Activated T-cell treated with anti-CD3 and anti-CD28 coated beads, Interleukin-2, amount 50 U/mL, for 4 hours (primary cell): ENCODE measurements around the gene RBM15. TPM values are rescaled to one million over a fixed set of nuclear protein-coding genes. Genes with fewer than 3 reads are reported as not detected.

Experiments used
- ATAC-seq, 2 donors: fragments of 200-7000 bp; cut with Tn5 transposase; one replicate each; pipeline ENCODE4 v1.10.0; 2021
- DNase-seq: peaks from one replicate; pipeline ENCODE4 v3.0.0-alpha.2; 2020
- H3K27me3 Mint-ChIP-seq: one replicate; pipeline ENCODE4 v1.8.0; 2021; ENCODE audit warnings: low read depth, mixed read lengths
- H3K36me3 Mint-ChIP-seq: one replicate; pipeline ENCODE4 v1.8.0; 2022; ENCODE audit warnings: mixed read lengths; ENCODE audit not compliant: insufficient read depth
- H3K4me1 Mint-ChIP-seq: one replicate; pipeline ENCODE4 v1.8.0; 2021; ENCODE audit warnings: low read depth, mixed read lengths
- H3K4me3 Mint-ChIP-seq: one replicate; pipeline ENCODE4 v1.8.0; 2021; ENCODE audit warnings: mild to moderate bottlenecking, moderate library complexity, mixed read lengths
- H3K9me3 Mint-ChIP-seq: one replicate; pipeline ENCODE4 v1.8.0; 2021; ENCODE audit warnings: mixed read lengths
- total RNA-seq, 3 donors: library from RNA; stranded (reverse); gene quantifications; one replicate each; pipeline ENCODE4 v1.2.1, GENCODE V29; 2021

RBM15 gene, protein sequence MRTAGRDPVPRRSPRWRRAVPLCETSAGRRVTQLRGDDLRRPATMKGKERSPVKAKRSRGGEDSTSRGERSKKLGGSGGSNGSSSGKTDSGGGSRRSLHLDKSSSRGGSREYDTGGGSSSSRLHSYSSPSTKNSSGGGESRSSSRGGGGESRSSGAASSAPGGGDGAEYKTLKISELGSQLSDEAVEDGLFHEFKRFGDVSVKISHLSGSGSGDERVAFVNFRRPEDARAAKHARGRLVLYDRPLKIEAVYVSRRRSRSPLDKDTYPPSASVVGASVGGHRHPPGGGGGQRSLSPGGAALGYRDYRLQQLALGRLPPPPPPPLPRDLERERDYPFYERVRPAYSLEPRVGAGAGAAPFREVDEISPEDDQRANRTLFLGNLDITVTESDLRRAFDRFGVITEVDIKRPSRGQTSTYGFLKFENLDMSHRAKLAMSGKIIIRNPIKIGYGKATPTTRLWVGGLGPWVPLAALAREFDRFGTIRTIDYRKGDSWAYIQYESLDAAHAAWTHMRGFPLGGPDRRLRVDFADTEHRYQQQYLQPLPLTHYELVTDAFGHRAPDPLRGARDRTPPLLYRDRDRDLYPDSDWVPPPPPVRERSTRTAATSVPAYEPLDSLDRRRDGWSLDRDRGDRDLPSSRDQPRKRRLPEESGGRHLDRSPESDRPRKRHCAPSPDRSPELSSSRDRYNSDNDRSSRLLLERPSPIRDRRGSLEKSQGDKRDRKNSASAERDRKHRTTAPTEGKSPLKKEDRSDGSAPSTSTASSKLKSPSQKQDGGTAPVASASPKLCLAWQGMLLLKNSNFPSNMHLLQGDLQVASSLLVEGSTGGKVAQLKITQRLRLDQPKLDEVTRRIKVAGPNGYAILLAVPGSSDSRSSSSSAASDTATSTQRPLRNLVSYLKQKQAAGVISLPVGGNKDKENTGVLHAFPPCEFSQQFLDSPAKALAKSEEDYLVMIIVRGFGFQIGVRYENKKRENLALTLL
- total RNA-seq: 10 to 100 TPM; 44.5 to 49.2 (median 47.4) TPM

DNA sequence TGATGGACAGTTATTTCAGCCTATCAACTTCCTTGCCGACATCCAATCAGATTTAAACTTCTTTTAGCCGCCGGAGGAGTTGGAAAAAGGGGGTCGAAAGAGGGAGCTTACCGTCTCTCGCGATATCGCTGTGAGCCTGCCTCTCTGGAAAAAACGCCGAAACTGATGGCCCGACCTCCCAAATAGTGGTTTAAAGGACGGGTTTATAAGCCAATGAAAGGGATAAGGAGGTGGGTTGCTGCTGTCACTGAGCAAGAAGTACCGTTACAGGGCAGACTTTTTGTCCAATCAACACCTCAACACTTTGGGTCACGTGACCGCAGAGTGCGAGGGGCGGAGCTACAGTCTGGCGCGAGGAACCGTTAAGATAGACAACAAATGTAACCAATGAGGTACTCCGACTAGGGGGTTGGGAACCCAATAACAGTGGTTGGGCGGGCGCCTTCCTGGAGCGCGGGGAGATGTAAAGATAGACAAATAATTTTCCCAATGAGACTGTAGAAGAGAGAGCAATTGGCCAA is at the start of gene RBM15:
Gene RBM15, plus strand, starts transcription at position 492 of the 521 bp plus-strand sequence. Its CDS starts 29 bp downstream, at position 521.
- Mint-ChIP-seq H3K4me1 (peaks cover 58% of the 10 kb centered on the region), H3K36me3 (peaks cover 40% of the 10 kb centered on the region), H3K4me3 (no peak within 1 kb of the TSS), H3K27me3 (no peaks in the 10 kb centered on the region), H3K9me3 (no peaks in the 10 kb centered on the region)
- ATAC-seq (peak; percentile 74 to 75), DNase-seq (peak; percentile 96)

DNA sequence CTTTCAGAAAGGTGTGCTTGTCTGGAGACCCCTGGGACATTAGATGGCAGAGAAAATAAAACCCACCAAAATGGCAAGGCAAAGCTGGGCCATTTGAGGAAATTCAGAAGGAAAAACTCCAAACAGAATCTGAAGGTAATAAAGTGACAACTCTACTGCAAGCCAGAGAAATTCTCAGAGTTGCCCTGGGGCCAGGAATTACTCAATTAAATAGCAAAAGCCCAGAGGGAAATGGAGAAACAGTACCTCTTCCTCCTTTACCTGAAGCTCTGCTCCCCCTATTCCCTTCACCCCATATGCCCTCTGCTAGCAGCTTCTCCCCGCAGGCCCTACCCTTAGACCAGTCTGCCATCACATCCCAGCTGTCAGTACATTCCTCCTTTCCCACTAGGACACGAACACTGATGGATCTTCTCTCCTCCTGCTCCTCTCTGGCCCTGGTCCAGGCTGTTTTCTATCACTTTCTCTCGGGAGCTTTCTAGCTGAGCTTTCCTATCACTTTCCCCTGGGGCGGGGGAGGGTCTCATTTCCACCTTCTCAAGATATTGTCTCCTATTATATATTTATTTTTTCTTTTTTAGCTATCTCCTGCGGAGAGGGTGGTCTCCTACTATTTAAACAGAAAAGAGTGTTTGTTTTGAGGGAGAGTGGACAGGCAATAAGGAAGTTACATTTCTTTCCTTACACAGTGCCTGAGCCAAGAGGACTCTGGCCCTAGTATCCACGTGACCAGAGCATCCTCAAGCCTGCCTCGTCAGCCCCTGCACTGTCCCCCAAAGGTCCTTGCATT is 47.7 kb upstream of the RBM15 start:
- H3K4me1 Mint-ChIP-seq: no peaks in the 10 kb centered on the region
- DNase-seq: no peak
- H3K4me3 Mint-ChIP-seq: no peak overlapping the region
- H3K36me3 Mint-ChIP-seq: no peaks in the 10 kb centered on the region
- ATAC-seq: no peak
- H3K9me3 Mint-ChIP-seq: no peaks in the 10 kb centered on the region
- H3K27me3 Mint-ChIP-seq: no peaks in the 10 kb centered on the region

DNA sequence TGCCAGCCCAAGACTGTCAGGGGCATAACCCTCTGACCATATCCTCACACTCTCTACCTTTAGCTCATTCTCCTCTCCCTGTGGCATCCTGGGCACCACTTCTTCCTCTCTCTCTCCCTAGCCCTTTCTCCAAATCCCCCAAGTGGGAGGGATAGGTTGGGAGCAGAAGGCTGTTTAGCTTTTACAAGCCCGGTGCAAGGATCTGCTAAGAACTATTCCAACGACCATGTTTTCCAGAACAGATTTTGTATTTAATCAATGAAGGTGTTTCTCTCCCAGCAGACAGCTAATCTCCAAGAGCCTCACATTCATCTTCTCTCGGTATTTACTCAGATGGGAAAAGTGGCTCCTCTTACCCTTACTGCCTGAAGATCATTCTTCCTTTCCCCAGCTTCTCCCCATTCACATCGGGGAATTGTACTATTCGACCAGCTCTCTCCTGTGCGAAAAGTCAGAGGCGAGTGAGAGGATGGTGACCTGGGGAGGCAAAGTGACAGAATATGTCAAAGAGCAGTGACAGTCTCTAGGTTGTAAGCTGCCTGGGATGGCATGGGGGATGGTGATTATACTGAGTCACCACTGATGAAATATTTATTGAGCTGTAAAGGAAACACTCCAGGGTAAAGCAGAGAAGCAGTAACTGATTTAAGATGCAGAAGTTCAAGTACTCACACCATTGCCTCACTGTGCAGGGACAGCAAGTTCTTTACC is 47.0 kb upstream of the RBM15 start:
- no peak for ATAC-seq
- DNase-seq: no peak
- Mint-ChIP-seq H3K4me3 (no peak overlapping the region), H3K9me3 (no peaks in the 10 kb centered on the region), H3K36me3 (no peaks in the 10 kb centered on the region), H3K4me1 (no peaks in the 10 kb centered on the region), H3K27me3 (no peaks in the 10 kb centered on the region)

DNA sequence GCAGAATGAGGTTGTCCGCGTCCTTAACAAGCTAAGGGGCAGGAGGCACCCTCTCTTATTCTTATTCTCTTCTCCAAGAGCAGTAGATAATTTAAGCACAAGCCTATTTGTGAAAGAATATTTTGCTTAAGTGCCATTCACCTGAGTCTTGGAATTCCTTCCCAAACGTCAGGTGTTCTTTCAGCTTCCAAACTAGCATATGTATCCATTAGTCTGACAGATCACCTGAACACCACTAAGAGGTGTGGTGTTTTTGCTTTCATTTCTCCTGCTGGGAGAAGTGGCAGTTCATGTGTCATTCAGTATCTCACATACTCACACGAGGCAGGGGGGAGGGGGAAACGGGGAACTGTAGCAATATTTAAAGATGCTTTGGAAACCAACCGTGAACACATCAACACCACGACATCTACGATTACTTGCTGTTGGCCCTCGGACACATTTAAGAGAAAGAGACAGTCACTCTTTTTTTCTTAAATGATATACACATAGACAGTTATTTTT is 45.5 kb upstream of the RBM15 start:
- H3K4me3 Mint-ChIP-seq: no peak overlapping the region

DNA sequence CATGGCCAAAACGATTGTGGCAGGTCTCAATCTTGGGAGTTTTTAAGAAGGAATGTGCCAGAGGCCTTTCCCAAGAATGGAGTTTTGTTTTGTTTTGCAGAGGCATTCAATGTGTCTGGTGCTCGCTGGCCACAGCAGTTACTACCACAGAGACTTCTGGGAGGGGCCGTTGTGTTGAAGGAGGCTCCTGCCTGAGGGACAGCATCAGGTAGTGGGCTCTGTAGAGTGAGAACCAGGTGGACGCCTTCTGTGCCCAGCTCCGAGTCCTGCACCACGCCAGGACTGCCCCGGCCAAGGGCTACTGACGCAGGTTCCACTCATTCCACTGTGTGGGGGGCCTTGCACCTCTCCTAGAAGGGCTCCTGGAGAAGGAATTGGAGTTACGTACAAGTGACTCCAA is 44.9 kb upstream of the RBM15 start:
- Mint-ChIP-seq H3K4me1 (no peaks in the 10 kb centered on the region), H3K4me3 (no peak overlapping the region), H3K9me3 (no peaks in the 10 kb centered on the region), H3K27me3 (no peaks in the 10 kb centered on the region), H3K36me3 (no peaks in the 10 kb centered on the region)
- no peak for ATAC-seq
- no peak for DNase-seq

More for the DNA sequence above, 45.5 kb upstream of the RBM15 start:
- no peak for DNase-seq
- H3K36me3 Mint-ChIP-seq: no peaks in the 10 kb centered on the region
- H3K9me3 Mint-ChIP-seq: no peaks in the 10 kb centered on the region
- no peaks in the 10 kb centered on the region for H3K27me3 Mint-ChIP-seq
- H3K4me1 Mint-ChIP-seq: no peaks in the 10 kb centered on the region
- ATAC-seq: no peak

DNA sequence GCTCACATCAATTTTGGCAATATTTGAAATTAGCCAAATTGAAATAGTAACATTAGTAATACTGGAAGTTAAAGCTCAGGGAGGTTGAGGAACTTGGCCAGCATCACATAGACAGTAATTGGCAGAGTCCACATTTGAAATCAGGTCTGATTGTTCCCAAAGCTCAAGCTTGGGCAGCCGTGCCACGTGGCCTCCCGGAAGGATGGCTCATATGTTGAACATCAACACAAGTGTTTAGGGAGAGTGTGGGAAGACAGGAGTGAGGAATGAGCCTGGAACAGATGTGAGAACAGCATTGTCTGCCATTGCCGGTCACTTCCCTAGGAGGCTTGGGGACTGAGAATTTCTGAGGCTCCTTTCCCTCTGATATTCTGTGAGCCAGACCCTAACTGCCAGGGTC is 40.2 kb upstream of the RBM15 start:
- peaks cover 2% of the 10 kb centered on the region for H3K27me3 Mint-ChIP-seq
- H3K4me3 Mint-ChIP-seq: no peak overlapping the region
- no peaks in the 10 kb centered on the region for H3K9me3 Mint-ChIP-seq
- no peaks in the 10 kb centered on the region for H3K36me3 Mint-ChIP-seq
- ATAC-seq (no peak), DNase-seq (no peak)
- no peaks in the 10 kb centered on the region for H3K4me1 Mint-ChIP-seq

DNA sequence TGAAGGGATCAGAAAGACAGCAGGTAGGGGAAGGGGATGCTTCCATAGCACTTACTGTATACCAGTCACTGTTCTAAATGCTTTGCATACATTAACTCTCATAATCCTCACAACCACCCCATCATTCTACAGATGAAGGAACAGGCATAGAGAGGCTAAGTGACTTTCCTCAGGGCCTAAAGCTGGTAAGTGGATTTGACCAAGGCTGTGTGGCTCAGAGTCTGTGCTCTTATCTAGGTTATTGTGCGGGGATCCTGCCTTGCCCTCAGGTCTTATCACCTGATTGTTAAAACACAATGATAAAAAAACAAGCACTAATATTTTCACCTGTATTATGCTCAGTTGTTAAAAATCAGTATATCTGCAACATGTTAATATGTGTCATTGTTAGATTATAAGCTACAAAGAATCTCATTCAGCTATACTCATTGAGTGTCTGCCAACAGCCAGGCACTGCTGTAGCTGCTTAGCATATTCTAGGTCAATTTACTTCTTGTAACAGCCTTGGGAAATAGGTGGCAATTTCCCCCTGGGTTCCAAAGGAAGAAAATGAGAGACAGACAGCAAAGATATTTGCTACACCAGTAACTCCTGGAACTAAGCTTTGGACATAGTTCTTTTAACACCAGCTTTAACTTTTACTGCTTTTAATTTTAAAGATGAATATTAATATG is 38.6 kb upstream of the RBM15 start:
- Mint-ChIP-seq H3K27me3 (peaks cover 2% of the 10 kb centered on the region), H3K9me3 (no peaks in the 10 kb centered on the region), H3K4me1 (no peaks in the 10 kb centered on the region), H3K4me3 (no peak overlapping the region), H3K36me3 (no peaks in the 10 kb centered on the region)
- no peak for DNase-seq
- ATAC-seq: no peak

DNA sequence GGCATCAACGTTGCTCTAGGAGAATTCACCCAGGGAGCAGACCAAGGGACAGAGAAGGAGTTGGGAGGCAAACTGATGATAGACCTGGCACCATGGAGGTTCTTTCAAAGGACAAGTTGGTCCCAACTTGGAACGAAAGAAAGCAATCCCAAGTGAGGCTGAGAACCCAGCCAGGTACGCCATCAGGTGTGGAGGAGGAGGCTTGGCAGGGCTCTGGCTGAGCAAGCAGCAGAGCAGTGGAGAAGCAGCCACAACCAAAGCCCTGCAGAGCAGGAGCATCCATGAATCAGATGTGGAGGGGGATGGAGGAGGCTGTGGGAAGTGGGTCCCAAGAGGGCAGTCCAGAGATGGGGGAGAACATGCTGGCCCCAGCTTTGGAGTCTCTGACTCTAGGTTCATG is 36.3 kb upstream of the RBM15 start:
- no peak for ATAC-seq
- H3K27me3 Mint-ChIP-seq: peaks cover 2% of the 10 kb centered on the region
- no peaks in the 10 kb centered on the region for H3K9me3 Mint-ChIP-seq
- DNase-seq: no peak
- H3K4me3 Mint-ChIP-seq: no peak overlapping the region
- H3K36me3 Mint-ChIP-seq: no peaks in the 10 kb centered on the region
- H3K4me1 Mint-ChIP-seq: no peaks in the 10 kb centered on the region

DNA sequence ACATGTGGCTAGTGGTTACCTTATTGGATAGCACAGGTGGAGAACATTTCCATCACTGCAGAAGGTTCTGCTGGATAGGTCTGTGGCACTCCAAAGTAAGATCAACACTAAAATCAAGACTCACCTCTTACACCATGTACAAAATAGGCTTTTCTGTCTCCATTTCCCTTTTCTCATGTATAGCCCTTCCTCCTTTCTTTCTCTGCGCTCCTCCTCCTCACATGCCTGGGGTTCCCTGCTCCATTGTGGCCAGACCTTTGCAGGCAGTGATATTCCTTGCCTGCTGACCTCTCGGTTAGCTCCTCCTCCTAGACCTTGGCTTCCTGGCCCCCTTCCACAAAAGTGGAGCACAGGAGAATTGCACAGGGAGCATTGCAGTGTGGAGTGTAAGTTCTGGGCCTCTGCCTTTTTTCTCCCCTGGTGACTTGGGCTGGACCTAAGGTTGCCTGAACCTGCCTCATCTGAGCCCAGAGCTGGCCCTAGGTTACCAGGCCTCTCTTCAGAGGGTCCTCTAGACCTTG is 33.2 kb upstream of the RBM15 start:
- no peaks in the 10 kb centered on the region for H3K36me3 Mint-ChIP-seq
- no peaks in the 10 kb centered on the region for H3K4me1 Mint-ChIP-seq
- no peaks in the 10 kb centered on the region for H3K9me3 Mint-ChIP-seq
- no peak overlapping the region for H3K4me3 Mint-ChIP-seq
- DNase-seq (no peak), ATAC-seq (no peak)
- peaks cover 2% of the 10 kb centered on the region for H3K27me3 Mint-ChIP-seq

DNA sequence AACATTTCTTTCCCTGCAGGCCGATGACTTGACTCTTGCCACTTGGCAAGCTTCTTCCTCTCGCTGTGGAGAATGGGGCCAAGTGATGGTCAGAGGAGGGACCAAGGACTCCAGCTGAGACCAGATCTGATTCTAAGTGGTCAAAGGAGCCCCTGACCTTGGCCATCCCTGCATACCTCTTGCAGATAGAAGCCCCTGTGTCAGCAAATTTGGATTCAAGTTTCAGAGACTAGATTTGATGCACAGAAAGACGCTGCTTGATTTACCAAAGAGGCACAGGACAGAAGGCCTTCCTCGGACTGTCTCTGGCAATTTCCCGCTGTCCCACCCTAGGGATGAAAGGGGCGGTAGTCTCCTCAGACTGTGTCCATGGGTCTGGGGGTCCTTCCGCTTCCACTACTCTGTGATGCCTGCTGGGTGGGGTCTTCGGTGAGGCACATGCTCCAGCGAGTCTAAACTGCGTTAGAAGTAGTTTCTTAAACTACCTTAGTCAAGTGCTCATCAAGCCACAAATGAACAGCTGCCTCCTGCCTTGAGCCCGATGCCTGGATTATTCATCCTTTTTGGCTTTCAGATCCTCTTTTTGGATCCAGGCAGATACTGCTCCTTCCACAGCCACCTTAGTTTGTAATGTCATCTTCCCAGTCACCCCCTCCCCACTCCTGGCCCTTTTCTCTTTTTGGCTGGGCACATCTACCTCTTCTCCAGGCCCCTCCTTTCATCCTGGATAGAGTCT is 31.8 kb upstream of the RBM15 start:
- ATAC-seq (no peak), DNase-seq (no peak)
- peaks cover under 1% of the 10 kb centered on the region for H3K4me1 Mint-ChIP-seq
- no peak overlapping the region for H3K4me3 Mint-ChIP-seq
- no peaks in the 10 kb centered on the region for H3K36me3 Mint-ChIP-seq
- no peaks in the 10 kb centered on the region for H3K9me3 Mint-ChIP-seq
- H3K27me3 Mint-ChIP-seq: peaks cover 2% of the 10 kb centered on the region

DNA sequence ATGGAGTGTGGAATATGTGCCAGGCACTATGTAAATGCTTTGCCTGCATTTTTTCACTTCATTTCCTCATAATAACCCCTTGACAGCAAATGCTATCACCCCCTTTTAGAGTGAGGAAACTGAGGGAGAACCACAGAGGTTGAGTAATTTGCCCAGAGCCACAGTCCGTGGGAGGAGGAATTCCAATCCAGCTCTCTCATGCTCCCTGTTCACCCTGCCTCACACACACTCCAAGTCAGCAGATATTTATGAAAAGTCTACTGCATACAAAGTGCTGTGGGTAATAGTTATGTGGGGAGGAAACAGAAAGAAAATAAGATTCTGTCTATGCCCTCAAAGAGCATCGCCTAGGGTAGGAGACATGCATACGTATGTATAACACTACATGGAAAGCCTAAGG is 30.9 kb upstream of the RBM15 start:
- Mint-ChIP-seq H3K4me3 (no peak overlapping the region), H3K4me1 (peaks cover 2% of the 10 kb centered on the region), H3K9me3 (no peaks in the 10 kb centered on the region), H3K27me3 (no peaks in the 10 kb centered on the region), H3K36me3 (no peaks in the 10 kb centered on the region)
- DNase-seq: no peak
- ATAC-seq: no peak

DNA sequence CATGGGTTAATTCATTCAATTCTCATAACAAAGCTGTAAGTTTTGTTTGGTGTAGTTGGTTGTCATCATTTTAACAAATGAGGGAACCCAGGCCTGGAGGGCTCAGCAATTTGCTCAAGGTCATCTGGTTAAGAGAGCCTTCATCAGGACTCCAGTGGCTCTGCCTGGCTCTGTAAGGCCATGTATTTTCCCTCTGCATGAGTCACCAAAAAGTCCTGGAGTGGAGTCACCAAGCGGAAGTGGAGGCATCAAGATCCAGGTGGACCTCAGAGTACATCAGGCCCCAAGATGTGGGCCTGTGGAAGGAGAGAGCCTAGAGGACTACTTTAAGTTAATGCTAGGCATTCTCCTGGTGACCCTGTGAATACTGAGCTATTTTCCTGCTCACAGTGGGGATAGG is 30.0 kb upstream of the RBM15 start:
- Mint-ChIP-seq H3K9me3 (no peaks in the 10 kb centered on the region), H3K36me3 (no peaks in the 10 kb centered on the region), H3K4me1 (peaks cover 2% of the 10 kb centered on the region), H3K4me3 (no peak overlapping the region), H3K27me3 (no peaks in the 10 kb centered on the region)
- DNase-seq: no peak
- ATAC-seq: no peak
